GM12801 (cell line): ENCODE results near the gene GJA5.

Source experiments
- TF ChIP-seq, protein P1 (sequence below): IDR thresholded peaks from one replicate; pipeline ENCODE4 v1.5.1; 2011; ENCODE audit warnings: control low read depth; ENCODE audit not compliant: insufficient read length; ENCODE audit errors: extremely low read depth

GJA5 gene

DNA sequence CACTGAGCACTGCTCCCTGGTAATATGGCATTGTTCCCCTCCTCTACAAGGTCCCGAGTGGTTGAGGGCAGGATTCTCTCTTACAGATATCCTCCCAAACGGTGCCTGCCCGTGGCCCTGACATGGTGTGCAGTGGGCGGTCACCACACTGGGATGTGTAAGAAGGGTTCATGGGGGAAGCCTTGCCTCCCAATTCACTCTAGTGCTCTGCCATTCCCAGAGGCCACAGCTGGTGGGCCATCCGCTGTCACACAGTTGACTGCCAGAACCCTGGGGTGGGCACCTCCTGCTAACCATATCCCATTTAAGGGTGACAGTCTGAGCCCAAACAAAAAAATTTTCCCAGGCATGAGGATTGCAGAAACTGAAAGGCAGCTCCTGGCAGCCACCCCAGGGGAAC is 9.1 kb downstream of the GJA5 start:
- TF ChIP-seq, protein P1, sequence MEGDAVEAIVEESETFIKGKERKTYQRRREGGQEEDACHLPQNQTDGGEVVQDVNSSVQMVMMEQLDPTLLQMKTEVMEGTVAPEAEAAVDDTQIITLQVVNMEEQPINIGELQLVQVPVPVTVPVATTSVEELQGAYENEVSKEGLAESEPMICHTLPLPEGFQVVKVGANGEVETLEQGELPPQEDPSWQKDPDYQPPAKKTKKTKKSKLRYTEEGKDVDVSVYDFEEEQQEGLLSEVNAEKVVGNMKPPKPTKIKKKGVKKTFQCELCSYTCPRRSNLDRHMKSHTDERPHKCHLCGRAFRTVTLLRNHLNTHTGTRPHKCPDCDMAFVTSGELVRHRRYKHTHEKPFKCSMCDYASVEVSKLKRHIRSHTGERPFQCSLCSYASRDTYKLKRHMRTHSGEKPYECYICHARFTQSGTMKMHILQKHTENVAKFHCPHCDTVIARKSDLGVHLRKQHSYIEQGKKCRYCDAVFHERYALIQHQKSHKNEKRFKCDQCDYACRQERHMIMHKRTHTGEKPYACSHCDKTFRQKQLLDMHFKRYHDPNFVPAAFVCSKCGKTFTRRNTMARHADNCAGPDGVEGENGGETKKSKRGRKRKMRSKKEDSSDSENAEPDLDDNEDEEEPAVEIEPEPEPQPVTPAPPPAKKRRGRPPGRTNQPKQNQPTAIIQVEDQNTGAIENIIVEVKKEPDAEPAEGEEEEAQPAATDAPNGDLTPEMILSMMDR, result no peak

- TF ChIP-seq, protein P1, result no peak
Measured at GRCh38 chr1:147750618-147751217, 9.7 kb downstream of the GJA5 start.

DNA sequence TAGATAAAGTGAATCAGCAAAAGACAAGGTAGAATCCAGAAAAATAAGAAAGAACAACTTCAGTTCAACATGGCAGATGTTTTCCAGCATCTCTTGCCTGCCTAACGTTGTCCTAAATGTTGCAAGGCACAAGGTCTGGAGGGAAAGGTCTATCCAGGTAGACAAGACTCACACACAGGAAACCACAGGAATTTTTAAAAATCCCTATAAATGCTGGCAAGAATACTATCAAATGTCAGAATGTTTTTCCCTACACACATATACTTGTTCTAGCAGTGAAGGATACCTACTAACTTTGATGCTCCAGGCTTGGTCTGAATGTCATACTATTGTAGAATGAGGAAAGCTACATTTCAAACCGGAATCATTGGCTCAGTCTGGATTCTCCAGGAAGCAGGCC is 10.6 kb downstream of the GJA5 start:
- TF ChIP-seq, protein P1, result no peak

DNA sequence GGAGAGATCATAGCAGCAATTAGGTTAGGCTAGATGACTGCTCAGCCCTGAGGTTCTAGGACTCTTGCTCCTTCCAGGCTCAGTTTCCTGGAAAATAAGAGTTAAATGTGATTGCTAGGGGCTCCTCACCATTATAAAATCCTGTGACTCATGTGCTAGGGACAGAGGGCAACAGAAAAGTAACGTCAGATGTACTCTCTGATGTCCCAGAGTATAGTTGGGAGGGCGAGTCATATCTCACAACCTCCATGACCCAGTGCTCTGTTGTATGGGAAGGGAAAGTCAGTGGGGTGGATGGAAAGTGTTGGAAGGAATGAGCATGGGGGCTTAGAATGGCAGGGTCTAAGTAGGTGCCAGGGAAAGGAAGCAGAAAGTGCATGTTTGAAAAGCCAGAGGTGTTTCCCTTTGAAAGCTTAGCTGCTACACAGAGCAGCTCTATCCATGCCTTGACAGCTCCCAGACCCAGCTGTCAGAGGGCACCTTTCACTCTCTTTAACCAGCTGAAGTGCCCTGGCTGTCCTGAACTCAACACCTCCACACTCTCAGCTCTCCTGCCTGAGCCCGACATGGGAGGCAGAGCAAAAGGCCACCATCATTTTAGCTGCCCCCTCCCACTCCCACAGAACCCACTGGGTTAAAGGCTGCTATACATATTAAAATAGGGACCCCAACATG is 11.6 kb downstream of the GJA5 start:
- TF ChIP-seq, protein P1, result no peak

- TF ChIP-seq, protein P1, result no peak
Measured at GRCh38 chr1:147747966-147748365, 12.4 kb downstream of the GJA5 start.

DNA sequence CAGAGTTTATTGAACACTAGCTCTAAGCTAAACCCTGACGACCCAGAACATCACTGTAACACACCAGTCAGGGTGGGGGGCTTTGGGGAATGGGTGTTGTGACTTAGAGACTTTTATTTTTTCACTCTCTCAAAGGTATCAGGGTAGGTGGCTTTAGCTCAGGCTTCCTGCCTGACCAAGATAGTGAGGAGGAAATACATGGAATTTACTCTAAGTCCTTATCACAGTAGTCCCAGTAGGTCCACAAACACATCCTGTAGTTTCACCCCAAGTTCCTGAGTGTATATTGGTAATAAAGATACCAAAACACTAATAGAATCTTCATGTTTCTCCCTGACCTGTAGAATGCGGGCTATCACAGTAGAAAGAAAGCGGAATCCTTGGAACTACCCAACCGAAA is 15.1 kb downstream of the GJA5 start:
- TF ChIP-seq, protein P1, result no peak

GRCh38 chr1:147741065-147741464 is 19.3 kb downstream of the GJA5 start:
- TF ChIP-seq, protein P1, result no peak
